GM23248 (cell line): Measurements from ENCODE around the gene PDK1.

Experiments
- EZH2 ChIP-seq: fragments of 200-600 bp; sonication (generic); IDR thresholded peaks from 2 replicates; pipeline ENCODE4 v1.6.1; 2018; ENCODE audit warnings: antibody characterized with exemption, mild to moderate bottlenecking; ENCODE audit not compliant: insufficient read depth, poor library complexity, severe bottlenecking
- EZH2phosphoT487 ChIP-seq: fragments of 200-600 bp; sonication (generic); IDR thresholded peaks from 2 replicates; pipeline ENCODE4 v1.6.1; 2018; ENCODE audit warnings: antibody characterized with exemption, moderate library complexity, mild to moderate bottlenecking, low read depth; ENCODE audit not compliant: insufficient read depth

DNA sequence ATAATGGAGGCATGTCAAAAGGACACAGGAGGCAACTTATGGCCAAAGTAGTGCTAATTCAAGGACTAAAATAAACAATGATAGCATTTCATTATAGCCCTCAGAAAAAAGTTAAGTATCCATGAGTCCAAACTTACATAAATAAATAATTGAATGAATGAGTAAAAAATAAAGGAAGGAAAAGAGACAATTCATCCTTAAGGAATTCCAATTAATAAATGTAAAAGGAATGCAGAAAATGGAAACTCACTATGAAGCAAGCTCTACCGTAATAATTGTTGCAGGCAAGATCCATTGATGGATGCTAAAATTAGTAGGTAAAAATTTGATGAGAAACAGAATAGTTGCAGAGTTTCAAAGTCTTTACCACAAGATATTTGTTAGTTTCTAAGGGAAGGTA lies 91.5 kb downstream of the PDK1 start:
- no peak for TF ChIP-seq EZH2
- no peak for TF ChIP-seq EZH2phosphoT487
